ENCODE measurements around the gene CUEDC1.

CUEDC1 gene

DNA sequence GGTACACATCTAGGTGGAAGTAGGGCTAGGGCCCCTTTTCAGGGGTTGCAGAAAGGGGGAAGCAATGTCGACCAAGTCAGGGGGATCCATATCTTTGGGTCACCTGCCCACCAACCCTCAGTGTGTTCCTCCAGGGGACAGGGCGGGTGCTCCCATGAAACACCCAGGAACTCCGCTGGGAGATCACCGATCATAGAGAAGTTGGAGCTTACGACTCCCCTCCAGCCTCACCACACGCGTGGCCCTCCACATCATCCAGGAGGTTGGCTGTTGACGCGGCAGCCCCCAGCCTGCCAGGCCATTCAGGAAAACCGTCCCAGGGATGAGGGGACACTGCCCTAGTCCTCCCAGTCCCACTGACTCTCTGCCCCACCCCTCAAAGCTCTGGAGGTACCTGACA lies 88.1 kb downstream of the CUEDC1 start:
- H3K4me2 ChIP-seq (ENCODE audit: insufficient read depth, low read length) = no peak overlapping the region
- no peak overlapping the region for H2AFZ ChIP-seq (ENCODE audit: low read depth, low read length)
- H3K4me1 ChIP-seq (ENCODE audit: insufficient read depth, low read length) = peaks cover 25% of the 10 kb centered on the region
- DNase-seq (no peak), ATAC-seq (ENCODE audit: insufficient read depth, low read depth) (no peak)
- H3K9ac ChIP-seq (ENCODE audit: low read depth, low read length) = no peak overlapping the region
- no peaks in the 10 kb centered on the region for H3K27me3 ChIP-seq (ENCODE audit: insufficient read depth, low read length, poor library complexity)
- H3K9me3 ChIP-seq (ENCODE audit: insufficient read depth, low read length, severe bottlenecking) = no peaks in the 10 kb centered on the region
- no peaks in the 10 kb centered on the region for H3K79me2 ChIP-seq (ENCODE audit: insufficient read depth, low read length)
- H3K27ac ChIP-seq (ENCODE audit: low read length) = peak overlapping the region; percentile 68; the same call in 1 of the 2 replicates
- H3K4me3 ChIP-seq (ENCODE audit: low read depth in 1 of 2, low read length in 2 of 2) = no peak overlapping the region
- H4K20me1 ChIP-seq (ENCODE audit: insufficient read depth, low read length) = no peaks in the 10 kb centered on the region
- H3K36me3 ChIP-seq (ENCODE audit: insufficient read depth, low read length) = no peaks in the 10 kb centered on the region
- TF ChIP-seq, protein P1, sequence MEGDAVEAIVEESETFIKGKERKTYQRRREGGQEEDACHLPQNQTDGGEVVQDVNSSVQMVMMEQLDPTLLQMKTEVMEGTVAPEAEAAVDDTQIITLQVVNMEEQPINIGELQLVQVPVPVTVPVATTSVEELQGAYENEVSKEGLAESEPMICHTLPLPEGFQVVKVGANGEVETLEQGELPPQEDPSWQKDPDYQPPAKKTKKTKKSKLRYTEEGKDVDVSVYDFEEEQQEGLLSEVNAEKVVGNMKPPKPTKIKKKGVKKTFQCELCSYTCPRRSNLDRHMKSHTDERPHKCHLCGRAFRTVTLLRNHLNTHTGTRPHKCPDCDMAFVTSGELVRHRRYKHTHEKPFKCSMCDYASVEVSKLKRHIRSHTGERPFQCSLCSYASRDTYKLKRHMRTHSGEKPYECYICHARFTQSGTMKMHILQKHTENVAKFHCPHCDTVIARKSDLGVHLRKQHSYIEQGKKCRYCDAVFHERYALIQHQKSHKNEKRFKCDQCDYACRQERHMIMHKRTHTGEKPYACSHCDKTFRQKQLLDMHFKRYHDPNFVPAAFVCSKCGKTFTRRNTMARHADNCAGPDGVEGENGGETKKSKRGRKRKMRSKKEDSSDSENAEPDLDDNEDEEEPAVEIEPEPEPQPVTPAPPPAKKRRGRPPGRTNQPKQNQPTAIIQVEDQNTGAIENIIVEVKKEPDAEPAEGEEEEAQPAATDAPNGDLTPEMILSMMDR (IDR thresholded peaks at IDR 0.05; ENCODE audit: borderline replicate concordance, extremely low read depth, low read length, poor library complexity, severe bottlenecking) = no peak
- TF ChIP-seq EZH2 (IDR thresholded peaks at IDR 0.05; ENCODE audit: borderline replicate concordance, low read depth, low read length, severe bottlenecking) = no peak

DNA sequence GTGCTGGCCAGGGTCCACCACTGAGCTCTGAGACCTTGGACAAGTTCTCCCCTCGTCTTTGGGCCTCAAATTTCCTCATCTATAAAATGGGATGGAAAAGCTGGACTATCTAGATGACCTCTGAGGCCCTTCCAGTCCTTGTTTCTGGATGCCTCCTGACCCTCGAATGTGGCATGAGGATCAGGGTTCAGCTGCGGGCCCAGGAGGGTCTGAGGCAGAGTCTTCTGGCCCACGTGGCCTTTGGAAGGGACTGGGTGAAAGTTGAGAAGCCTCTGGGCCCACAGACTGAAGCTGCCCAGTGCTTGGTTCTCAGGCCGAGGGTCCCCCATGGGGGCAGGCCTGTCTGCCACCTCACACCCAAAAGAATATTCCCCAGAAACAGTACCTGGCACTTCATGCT lies 88.5 kb downstream of the CUEDC1 start:
- Histone ChIP-seq H3K4me1 (ENCODE audit: insufficient read depth, low read length) (peaks cover 25% of the 10 kb centered on the region), H3K9ac (ENCODE audit: low read depth, low read length) (no peak overlapping the region)

DNA sequence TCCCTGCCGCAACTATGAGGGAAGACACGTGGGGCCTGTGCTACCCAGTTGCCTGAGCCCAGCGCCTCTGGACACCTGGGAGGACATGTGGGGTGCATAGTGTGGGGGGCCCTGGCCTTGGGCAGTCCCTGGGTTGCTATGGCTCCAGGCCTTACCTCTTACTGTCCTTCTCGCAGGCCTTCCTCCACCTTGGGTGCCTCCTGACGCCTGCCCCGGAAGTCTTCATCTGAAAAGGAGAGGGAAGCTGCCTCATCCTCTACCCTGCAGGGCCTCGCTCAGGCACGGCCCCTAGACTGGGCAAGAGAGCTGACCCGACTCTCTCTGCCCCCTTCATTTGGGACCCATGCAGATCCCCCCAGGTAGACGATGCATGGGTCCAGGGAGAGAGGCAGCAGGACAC lies 88.9 kb downstream of the CUEDC1 start:
- Histone ChIP-seq H2AFZ (ENCODE audit: low read depth, low read length) (no peak overlapping the region), H3K9me3 (ENCODE audit: insufficient read depth, low read length, severe bottlenecking) (no peaks in the 10 kb centered on the region), H3K4me3 (ENCODE audit: low read depth in 1 of 2, low read length in 2 of 2) (no peak overlapping the region), H3K79me2 (ENCODE audit: insufficient read depth, low read length) (no peaks in the 10 kb centered on the region), H3K36me3 (ENCODE audit: insufficient read depth, low read length) (no peaks in the 10 kb centered on the region), H3K4me1 (ENCODE audit: insufficient read depth, low read length) (peaks cover 25% of the 10 kb centered on the region), H3K4me2 (ENCODE audit: insufficient read depth, low read length) (no peak overlapping the region), H3K9ac (ENCODE audit: low read depth, low read length) (no peak overlapping the region), H3K27me3 (ENCODE audit: insufficient read depth, low read length, poor library complexity) (no peaks in the 10 kb centered on the region), H3K27ac (ENCODE audit: low read length) (no peak overlapping the region), H4K20me1 (ENCODE audit: insufficient read depth, low read length) (no peaks in the 10 kb centered on the region)
- no peak for ATAC-seq (ENCODE audit: insufficient read depth, low read depth)
- no peak for DNase-seq
- TF ChIP-seq, protein P1 (IDR thresholded peaks at IDR 0.05; ENCODE audit: borderline replicate concordance, extremely low read depth, low read length, poor library complexity, severe bottlenecking) = no peak
- TF ChIP-seq EZH2 (IDR thresholded peaks at IDR 0.05; ENCODE audit: borderline replicate concordance, low read depth, low read length, severe bottlenecking) = no peak

More for the DNA sequence above, 88.5 kb downstream of the CUEDC1 start:
- no peak overlapping the region for H2AFZ ChIP-seq (ENCODE audit: low read depth, low read length)
- no peaks in the 10 kb centered on the region for H3K79me2 ChIP-seq (ENCODE audit: insufficient read depth, low read length)
- H4K20me1 ChIP-seq (ENCODE audit: insufficient read depth, low read length) = no peaks in the 10 kb centered on the region
- DNase-seq (no peak), ATAC-seq (ENCODE audit: insufficient read depth, low read depth) (no peak)
- no peaks in the 10 kb centered on the region for H3K9me3 ChIP-seq (ENCODE audit: insufficient read depth, low read length, severe bottlenecking)
- no peaks in the 10 kb centered on the region for H3K36me3 ChIP-seq (ENCODE audit: insufficient read depth, low read length)
- no peaks in the 10 kb centered on the region for H3K27me3 ChIP-seq (ENCODE audit: insufficient read depth, low read length, poor library complexity)
- no peak overlapping the region for H3K4me2 ChIP-seq (ENCODE audit: insufficient read depth, low read length)
- H3K4me3 ChIP-seq (ENCODE audit: low read depth in 1 of 2, low read length in 2 of 2) = no peak overlapping the region
- H3K27ac ChIP-seq (ENCODE audit: low read length) = peak overlapping the region; percentile 3; the same call in 1 of the 2 replicates
- TF ChIP-seq, protein P1 (IDR thresholded peaks at IDR 0.05; ENCODE audit: borderline replicate concordance, extremely low read depth, low read length, poor library complexity, severe bottlenecking) = no peak
- no peak for TF ChIP-seq EZH2 (IDR thresholded peaks at IDR 0.05; ENCODE audit: borderline replicate concordance, low read depth, low read length, severe bottlenecking)

DNA sequence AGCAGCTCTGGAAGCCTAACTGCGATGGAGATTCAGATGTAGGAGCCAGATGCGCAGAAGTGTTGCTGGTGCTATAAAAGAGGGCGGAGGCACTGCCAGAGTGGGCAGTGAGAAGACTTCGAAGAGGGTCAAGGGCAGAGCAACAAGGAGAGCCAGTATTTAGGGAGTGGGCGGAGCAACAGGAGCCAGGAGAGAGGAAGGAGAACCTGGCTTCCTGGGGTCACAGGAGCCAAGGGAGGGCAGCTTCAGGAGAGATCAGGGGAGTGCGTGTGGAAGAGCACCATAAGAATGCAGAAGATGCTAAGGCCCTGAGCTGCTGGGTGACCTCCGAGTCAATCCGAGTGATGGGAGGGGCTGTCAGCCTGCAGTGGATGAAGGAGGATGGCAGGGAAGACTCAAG lies 90.9 kb downstream of the CUEDC1 start:
- DNase-seq = no peak
- H3K27me3 ChIP-seq (ENCODE audit: insufficient read depth, low read length, poor library complexity) = no peaks in the 10 kb centered on the region
- H3K27ac ChIP-seq (ENCODE audit: low read length) = no peak overlapping the region

More for the DNA sequence above, 90.9 kb downstream of the CUEDC1 start:
- Histone ChIP-seq H3K9ac (ENCODE audit: low read depth, low read length) (no peak overlapping the region), H3K4me3 (ENCODE audit: low read depth in 1 of 2, low read length in 2 of 2) (no peak overlapping the region), H3K79me2 (ENCODE audit: insufficient read depth, low read length) (no peaks in the 10 kb centered on the region), H3K4me1 (ENCODE audit: insufficient read depth, low read length) (peaks cover 36% of the 10 kb centered on the region), H3K4me2 (ENCODE audit: insufficient read depth, low read length) (no peak overlapping the region), H2AFZ (ENCODE audit: low read depth, low read length) (no peak overlapping the region), H4K20me1 (ENCODE audit: insufficient read depth, low read length) (no peaks in the 10 kb centered on the region), H3K36me3 (ENCODE audit: insufficient read depth, low read length) (no peaks in the 10 kb centered on the region), H3K9me3 (ENCODE audit: insufficient read depth, low read length, severe bottlenecking) (no peaks in the 10 kb centered on the region)
- TF ChIP-seq EZH2 (IDR thresholded peaks at IDR 0.05; ENCODE audit: borderline replicate concordance, low read depth, low read length, severe bottlenecking) = no peak
- TF ChIP-seq, protein P1 (IDR thresholded peaks at IDR 0.05; ENCODE audit: borderline replicate concordance, extremely low read depth, low read length, poor library complexity, severe bottlenecking) = no peak
- no peak for ATAC-seq (ENCODE audit: insufficient read depth, low read depth)

All from DND-41 (cell line).